Activated CD4-positive, alpha-beta T cell treated with anti-CD3 and anti-CD28 coated beads for 24 hours (primary cell): ENCODE measurements around the gene TECPR2.

Source experiments
- DNase-seq, 2 donors: peaks; one replicate each; pipeline ENCODE4 v3.0.0-alpha.2; 2020; ENCODE audit warnings: low read depth in 2 of 2

The TECPR2 gene

GRCh38 chr14:102426796-102427195 lies 64.1 kb downstream of the TECPR2 start:
- no peak for DNase-seq

- no peak for DNase-seq
Observed at GRCh38 chr14:102427642-102428041, 64.9 kb downstream of the TECPR2 start.

- no peak for DNase-seq
Observed at GRCh38 chr14:102430212-102430908, 67.6 kb downstream of the TECPR2 start.

GRCh38 chr14:102431751-102432150 lies 69.0 kb downstream of the TECPR2 start:
- no peak for DNase-seq

GRCh38 chr14:102434647-102435175 lies 72.0 kb downstream of the TECPR2 start:
- no peak for DNase-seq

GRCh38 chr14:102437997-102438915 lies 75.5 kb downstream of the TECPR2 start:
- peak; percentile 42 to 63 for DNase-seq

GRCh38 chr14:102439556-102439955 lies 76.8 kb downstream of the TECPR2 start:
- DNase-seq = no peak

GRCh38 chr14:102440392-102440791 lies 77.7 kb downstream of the TECPR2 start:
- no peak for DNase-seq

- DNase-seq = no peak
Observed at GRCh38 chr14:102442241-102443211, 79.8 kb downstream of the TECPR2 start.

- no peak for DNase-seq
Observed at GRCh38 chr14:102445066-102445465, 82.3 kb downstream of the TECPR2 start.

GRCh38 chr14:102445641-102446040 lies 82.9 kb downstream of the TECPR2 start:
- no peak for DNase-seq

GRCh38 chr14:102450206-102451063 lies 87.7 kb downstream of the TECPR2 start:
- DNase-seq = no peak

GRCh38 chr14:102451064-102451352 lies 88.3 kb downstream of the TECPR2 start:
- no peak for DNase-seq

- no peak for DNase-seq
Observed at GRCh38 chr14:102452302-102452701, 89.6 kb downstream of the TECPR2 start.

- no peak for DNase-seq
Observed at GRCh38 chr14:102454711-102455110, 92.0 kb downstream of the TECPR2 start.

- no peak for DNase-seq
Observed at GRCh38 chr14:102457509-102457908, 94.8 kb downstream of the TECPR2 start.

- DNase-seq = no peak
Observed at GRCh38 chr14:102461490-102462338, 99.0 kb downstream of the TECPR2 start.

- no peak for DNase-seq
Observed at GRCh38 chr14:102462391-102462790, 99.7 kb downstream of the TECPR2 start.

- DNase-seq = no peak
Observed at GRCh38 chr14:102464006-102464405, 101.3 kb downstream of the TECPR2 start.

GRCh38 chr14:102464846-102465341 lies 102.2 kb downstream of the TECPR2 start:
- DNase-seq = no peak
